Superior temporal gyrus (tissue), 1 donor: ENCODE results near the gene SPAG17.

ENCODE experiments used
- DNase-seq: peaks from one replicate; pipeline ENCODE4 v3.0.0-alpha.2; 2016; ENCODE audit errors: extremely low spot score

SPAG17 gene

GRCh38 chr1:117904485-117904884 lies 280.5 kb downstream of the SPAG17 start:
- DNase-seq: no peak
